Coronary artery (tissue), 2 donors: Measurements from ENCODE around the gene CALML3.

Experiments
- DNase-seq: peaks from one replicate; pipeline ENCODE4 v3.0.0-alpha.2; 2017; ENCODE audit warnings: low spot score
- H3K27ac ChIP-seq, 2 donors: fragments of 200-600 bp; sonication (generic); one replicate each; pipeline ENCODE4 v1.5.1; 2016 to 2019
- H3K4me3 ChIP-seq: fragments of 200-600 bp; sonication (generic); 2 replicates; pipeline ENCODE4 v1.5.1; 2016; ENCODE audit warnings: mild to moderate bottlenecking, moderate library complexity
- TF ChIP-seq, protein P1 (sequence below): fragments of 200-600 bp; sonication (generic); IDR thresholded peaks from one replicate; pipeline ENCODE4 v1.5.1; 2019; ENCODE audit warnings: antibody characterized with exemption

The CALML3 gene

DNA sequence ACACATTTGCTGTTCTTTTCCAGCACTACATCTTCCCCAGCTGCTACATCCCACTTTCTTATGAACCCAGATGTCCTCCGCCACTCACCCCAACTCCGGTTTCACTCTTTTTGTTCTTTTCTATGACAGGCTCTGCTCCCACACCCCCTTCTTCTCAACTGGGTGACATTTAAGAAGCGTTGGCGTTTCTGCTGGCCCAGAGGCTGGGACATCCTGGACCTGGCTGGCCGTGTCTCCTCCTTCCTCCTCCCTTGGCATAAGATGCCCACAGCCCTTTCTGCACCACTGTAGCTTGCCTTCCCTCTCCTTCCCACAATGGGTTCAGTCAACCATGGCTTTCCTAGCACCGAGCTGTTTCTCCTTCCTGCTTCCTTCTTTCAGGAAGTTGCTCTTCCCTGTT is 16.0 kb upstream of the CALML3 start:
- Histone ChIP-seq H3K4me3 (no peak overlapping the region), H3K27ac (no peak overlapping the region)
- no peak for DNase-seq
- TF ChIP-seq, protein P1, sequence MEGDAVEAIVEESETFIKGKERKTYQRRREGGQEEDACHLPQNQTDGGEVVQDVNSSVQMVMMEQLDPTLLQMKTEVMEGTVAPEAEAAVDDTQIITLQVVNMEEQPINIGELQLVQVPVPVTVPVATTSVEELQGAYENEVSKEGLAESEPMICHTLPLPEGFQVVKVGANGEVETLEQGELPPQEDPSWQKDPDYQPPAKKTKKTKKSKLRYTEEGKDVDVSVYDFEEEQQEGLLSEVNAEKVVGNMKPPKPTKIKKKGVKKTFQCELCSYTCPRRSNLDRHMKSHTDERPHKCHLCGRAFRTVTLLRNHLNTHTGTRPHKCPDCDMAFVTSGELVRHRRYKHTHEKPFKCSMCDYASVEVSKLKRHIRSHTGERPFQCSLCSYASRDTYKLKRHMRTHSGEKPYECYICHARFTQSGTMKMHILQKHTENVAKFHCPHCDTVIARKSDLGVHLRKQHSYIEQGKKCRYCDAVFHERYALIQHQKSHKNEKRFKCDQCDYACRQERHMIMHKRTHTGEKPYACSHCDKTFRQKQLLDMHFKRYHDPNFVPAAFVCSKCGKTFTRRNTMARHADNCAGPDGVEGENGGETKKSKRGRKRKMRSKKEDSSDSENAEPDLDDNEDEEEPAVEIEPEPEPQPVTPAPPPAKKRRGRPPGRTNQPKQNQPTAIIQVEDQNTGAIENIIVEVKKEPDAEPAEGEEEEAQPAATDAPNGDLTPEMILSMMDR, result no peak

DNA sequence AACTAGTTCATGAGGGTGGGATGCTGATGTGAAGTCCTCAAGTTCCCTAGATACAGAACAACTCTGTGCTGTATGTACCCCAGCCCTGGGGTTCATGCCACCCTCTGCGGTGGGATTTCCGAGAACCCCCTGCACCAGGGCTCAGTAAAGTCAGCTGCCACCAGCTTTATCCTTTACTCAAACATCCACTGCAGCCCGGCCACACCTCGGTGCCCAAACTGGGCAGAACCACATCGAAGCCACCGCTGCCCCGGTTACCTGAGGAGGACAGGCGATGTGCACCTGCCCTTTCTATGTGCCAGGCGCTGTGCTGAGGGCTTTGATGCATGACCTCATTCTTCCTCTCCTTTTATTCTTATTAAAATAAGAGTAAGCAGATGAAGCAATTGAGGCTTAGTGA is 15.5 kb upstream of the CALML3 start:
- no peak overlapping the region for H3K4me3 ChIP-seq
- no peak for DNase-seq
- TF ChIP-seq, protein P1, result no peak
- no peak overlapping the region for H3K27ac ChIP-seq

GRCh38 chr10:5509691-5510090 is 15.1 kb upstream of the CALML3 start:
- Histone ChIP-seq H3K27ac (no peak overlapping the region), H3K4me3 (no peak overlapping the region)
- TF ChIP-seq, protein P1, result no peak
- DNase-seq, result no peak

- TF ChIP-seq, protein P1, result no peak
- H3K4me3 ChIP-seq, result no peak overlapping the region
- H3K27ac ChIP-seq, result no peak overlapping the region
- no peak for DNase-seq
Measured at GRCh38 chr10:5510281-5511072, 14.3 kb upstream of the CALML3 start.

- TF ChIP-seq, protein P1, result no peak
- DNase-seq, result no peak
- no peak overlapping the region for H3K4me3 ChIP-seq
- no peak overlapping the region for H3K27ac ChIP-seq
Measured at GRCh38 chr10:5511231-5511884, 13.4 kb upstream of the CALML3 start.

GRCh38 chr10:5511885-5512280 is 12.9 kb upstream of the CALML3 start:
- TF ChIP-seq, protein P1, result no peak
- DNase-seq, result no peak
- no peak overlapping the region for H3K4me3 ChIP-seq
- H3K27ac ChIP-seq, result no peak overlapping the region

DNA sequence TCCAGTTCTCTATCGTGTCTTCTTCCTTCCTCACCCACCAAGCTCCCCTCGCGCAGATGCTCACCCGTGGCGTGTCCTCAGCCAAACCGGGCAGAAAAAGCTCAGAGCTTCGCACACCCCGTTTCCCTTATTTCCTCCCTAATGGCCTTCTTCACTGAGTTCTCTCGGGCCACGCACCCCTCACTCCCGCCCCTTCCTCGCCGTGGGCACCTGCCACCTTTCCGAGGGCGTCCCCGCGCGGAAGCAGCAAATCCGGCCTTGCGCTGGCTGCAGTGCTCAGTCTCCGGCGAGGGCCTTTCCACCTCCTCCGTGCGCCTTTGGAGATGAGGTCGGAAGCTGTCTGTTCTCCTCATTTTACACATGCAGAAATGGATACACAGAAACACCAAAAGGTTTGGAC is 12.4 kb upstream of the CALML3 start:
- no peak overlapping the region for H3K4me3 ChIP-seq

More for the DNA sequence above, 12.4 kb upstream of the CALML3 start:
- TF ChIP-seq, protein P1, result no peak
- no peak overlapping the region for H3K27ac ChIP-seq
- DNase-seq, result no peak
